K562 (cell line): Measurements from ENCODE around the gene APOM. TPM values are rescaled to one million over a fixed set of nuclear protein-coding genes. Genes with fewer than 3 reads are reported as not detected.

ENCODE experiments used
- RBM15 ChIP-seq: fragments of 200-400 bp; formaldehyde crosslinking; IDR thresholded peaks from 2 replicates; pipeline ENCODE4 v1.6.1; 2018; ENCODE audit warnings: mild to moderate bottlenecking, low read length, moderate library complexity; ENCODE audit not compliant: insufficient read depth
- RCOR1 ChIP-seq, 2 experiments: IDR thresholded peaks; 2 replicates each; pipeline ENCODE4 v1.6.1; 2012; ENCODE audit warnings: low read depth in 2 of 2, low read length in 2 of 2, borderline replicate concordance in 1 of 2, improper control_type of control experiment in 1 of 2
- polyA plus RNA-seq, 8 experiments: library from polyadenylated mRNA; depleted of rRNA in 4 of 8; stranded (reverse) in 5 of 8; unstranded in 3 of 8; fragments of >200 nt; fragmentation: Nextera tagmentation in 2 of 8; fragmentation: Illumina TruSeq in 1 of 8; extraction: Ambion mirVana in 2 of 8; extraction: Trizol in 1 of 8; gene quantifications; 2 replicates each; pipeline versions ENCODE4 v1.2.1 to v1.2.3, GENCODE V29; 2011 to 2014; ENCODE audit warnings: inconsistent platforms in 1 of 8, missing spikeins in 1 of 8
- total RNA-seq, 7 experiments: library from RNA; depleted of rRNA in 6 of 7; stranded (reverse); fragments of >200 nt in 6 of 7; fragmentation: Illumina TruSeq in 2 of 7; extraction: Trizol in 2 of 7; gene quantifications; 2 replicates each; pipeline versions ENCODE4 v1.2.1 to v1.2.3, GENCODE V29; 2011 to 2021; ENCODE audit warnings: low replicate concordance in 1 of 7
- TF ChIP-seq, protein P1 (sequence below): fragments of 450-650 bp; IDR thresholded peaks from 2 replicates; pipeline ENCODE4 v1.6.1; 2016; ENCODE audit warnings: mild to moderate bottlenecking, moderate library complexity

The APOM gene
- total and polyA plus RNA-seq, 9 of the 15 experiments (the other 6 are each of a cell fraction or from before 2014, with no cell fraction given), result 5.7 to 24.3 (median 10.4) TPM

DNA sequence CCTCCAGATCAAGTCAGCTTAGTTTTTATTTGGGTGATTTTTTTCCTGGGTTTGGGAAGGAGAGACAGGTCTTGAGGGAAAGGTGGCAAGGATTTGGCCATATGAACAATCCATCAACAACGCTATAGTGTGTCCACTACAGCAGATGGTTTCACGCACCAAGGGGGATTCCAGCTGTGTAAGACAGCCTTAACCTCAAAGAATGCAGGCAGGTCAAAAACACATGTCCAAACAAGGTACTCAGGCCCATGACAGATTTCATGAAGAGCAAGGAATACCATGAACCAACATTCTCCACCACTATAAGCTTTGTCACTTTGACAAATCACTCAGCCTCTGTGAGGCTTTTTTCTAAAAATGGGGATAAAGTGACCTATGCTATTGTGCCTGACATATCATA lies 38.7 kb upstream of the APOM start (continued):
- TF ChIP-seq, protein P1, sequence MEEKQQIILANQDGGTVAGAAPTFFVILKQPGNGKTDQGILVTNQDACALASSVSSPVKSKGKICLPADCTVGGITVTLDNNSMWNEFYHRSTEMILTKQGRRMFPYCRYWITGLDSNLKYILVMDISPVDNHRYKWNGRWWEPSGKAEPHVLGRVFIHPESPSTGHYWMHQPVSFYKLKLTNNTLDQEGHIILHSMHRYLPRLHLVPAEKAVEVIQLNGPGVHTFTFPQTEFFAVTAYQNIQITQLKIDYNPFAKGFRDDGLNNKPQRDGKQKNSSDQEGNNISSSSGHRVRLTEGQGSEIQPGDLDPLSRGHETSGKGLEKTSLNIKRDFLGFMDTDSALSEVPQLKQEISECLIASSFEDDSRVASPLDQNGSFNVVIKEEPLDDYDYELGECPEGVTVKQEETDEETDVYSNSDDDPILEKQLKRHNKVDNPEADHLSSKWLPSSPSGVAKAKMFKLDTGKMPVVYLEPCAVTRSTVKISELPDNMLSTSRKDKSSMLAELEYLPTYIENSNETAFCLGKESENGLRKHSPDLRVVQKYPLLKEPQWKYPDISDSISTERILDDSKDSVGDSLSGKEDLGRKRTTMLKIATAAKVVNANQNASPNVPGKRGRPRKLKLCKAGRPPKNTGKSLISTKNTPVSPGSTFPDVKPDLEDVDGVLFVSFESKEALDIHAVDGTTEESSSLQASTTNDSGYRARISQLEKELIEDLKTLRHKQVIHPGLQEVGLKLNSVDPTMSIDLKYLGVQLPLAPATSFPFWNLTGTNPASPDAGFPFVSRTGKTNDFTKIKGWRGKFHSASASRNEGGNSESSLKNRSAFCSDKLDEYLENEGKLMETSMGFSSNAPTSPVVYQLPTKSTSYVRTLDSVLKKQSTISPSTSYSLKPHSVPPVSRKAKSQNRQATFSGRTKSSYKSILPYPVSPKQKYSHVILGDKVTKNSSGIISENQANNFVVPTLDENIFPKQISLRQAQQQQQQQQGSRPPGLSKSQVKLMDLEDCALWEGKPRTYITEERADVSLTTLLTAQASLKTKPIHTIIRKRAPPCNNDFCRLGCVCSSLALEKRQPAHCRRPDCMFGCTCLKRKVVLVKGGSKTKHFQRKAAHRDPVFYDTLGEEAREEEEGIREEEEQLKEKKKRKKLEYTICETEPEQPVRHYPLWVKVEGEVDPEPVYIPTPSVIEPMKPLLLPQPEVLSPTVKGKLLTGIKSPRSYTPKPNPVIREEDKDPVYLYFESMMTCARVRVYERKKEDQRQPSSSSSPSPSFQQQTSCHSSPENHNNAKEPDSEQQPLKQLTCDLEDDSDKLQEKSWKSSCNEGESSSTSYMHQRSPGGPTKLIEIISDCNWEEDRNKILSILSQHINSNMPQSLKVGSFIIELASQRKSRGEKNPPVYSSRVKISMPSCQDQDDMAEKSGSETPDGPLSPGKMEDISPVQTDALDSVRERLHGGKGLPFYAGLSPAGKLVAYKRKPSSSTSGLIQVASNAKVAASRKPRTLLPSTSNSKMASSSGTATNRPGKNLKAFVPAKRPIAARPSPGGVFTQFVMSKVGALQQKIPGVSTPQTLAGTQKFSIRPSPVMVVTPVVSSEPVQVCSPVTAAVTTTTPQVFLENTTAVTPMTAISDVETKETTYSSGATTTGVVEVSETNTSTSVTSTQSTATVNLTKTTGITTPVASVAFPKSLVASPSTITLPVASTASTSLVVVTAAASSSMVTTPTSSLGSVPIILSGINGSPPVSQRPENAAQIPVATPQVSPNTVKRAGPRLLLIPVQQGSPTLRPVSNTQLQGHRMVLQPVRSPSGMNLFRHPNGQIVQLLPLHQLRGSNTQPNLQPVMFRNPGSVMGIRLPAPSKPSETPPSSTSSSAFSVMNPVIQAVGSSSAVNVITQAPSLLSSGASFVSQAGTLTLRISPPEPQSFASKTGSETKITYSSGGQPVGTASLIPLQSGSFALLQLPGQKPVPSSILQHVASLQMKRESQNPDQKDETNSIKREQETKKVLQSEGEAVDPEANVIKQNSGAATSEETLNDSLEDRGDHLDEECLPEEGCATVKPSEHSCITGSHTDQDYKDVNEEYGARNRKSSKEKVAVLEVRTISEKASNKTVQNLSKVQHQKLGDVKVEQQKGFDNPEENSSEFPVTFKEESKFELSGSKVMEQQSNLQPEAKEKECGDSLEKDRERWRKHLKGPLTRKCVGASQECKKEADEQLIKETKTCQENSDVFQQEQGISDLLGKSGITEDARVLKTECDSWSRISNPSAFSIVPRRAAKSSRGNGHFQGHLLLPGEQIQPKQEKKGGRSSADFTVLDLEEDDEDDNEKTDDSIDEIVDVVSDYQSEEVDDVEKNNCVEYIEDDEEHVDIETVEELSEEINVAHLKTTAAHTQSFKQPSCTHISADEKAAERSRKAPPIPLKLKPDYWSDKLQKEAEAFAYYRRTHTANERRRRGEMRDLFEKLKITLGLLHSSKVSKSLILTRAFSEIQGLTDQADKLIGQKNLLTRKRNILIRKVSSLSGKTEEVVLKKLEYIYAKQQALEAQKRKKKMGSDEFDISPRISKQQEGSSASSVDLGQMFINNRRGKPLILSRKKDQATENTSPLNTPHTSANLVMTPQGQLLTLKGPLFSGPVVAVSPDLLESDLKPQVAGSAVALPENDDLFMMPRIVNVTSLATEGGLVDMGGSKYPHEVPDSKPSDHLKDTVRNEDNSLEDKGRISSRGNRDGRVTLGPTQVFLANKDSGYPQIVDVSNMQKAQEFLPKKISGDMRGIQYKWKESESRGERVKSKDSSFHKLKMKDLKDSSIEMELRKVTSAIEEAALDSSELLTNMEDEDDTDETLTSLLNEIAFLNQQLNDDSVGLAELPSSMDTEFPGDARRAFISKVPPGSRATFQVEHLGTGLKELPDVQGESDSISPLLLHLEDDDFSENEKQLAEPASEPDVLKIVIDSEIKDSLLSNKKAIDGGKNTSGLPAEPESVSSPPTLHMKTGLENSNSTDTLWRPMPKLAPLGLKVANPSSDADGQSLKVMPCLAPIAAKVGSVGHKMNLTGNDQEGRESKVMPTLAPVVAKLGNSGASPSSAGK, result no peak
- TF ChIP-seq RBM15, result no peak
- TF ChIP-seq RCOR1 (IDR thresholded peaks at IDR 0.05; ENCODE audit: borderline replicate concordance in 1 of 2, low read depth in 2 of 2, low read length in 2 of 2), result no peak
